Heart left ventricle (tissue), 16 donors: ENCODE results near the gene DHRS1. TPM values are rescaled to one million over a fixed set of nuclear protein-coding genes. Genes with fewer than 3 reads are reported as not detected.

Experiments used
- ATAC-seq, 4 donors: fragments of 200-7000 bp; cut with Tn5 transposase; one replicate each; pipeline ENCODE4 v1.9.1; 2020 to 2022; ENCODE audit warnings: moderate library complexity in 4 of 4, mild to moderate bottlenecking in 3 of 4, moderate number of reproducible peaks in 1 of 4
- DNase-seq, 5 donors: peaks; one replicate each; pipeline ENCODE4 v3.0.0-alpha.2; 2020
- H3K27ac ChIP-seq, 12 donors: fragments of 200-600 bp; sonication (generic) in 4 of 12; one replicate each; pipeline versions ENCODE4 v1.5.0 to v1.8.0; 2016 to 2022; ENCODE audit warnings: mild to moderate bottlenecking in 2 of 12
- H3K27me3 ChIP-seq, 9 donors: fragments of 200-600 bp; sonication (generic) in 2 of 9; one replicate each; pipeline versions ENCODE4 v1.5.1 to v1.8.0; 2016 to 2022; ENCODE audit warnings: mild to moderate bottlenecking in 3 of 9
- H3K36me3 ChIP-seq, 9 donors: fragments of 200-600 bp; sonication (generic) in 2 of 9; one replicate each; pipeline versions ENCODE4 v1.5.0 to v1.8.0; 2018 to 2022; ENCODE audit warnings: mild to moderate bottlenecking in 2 of 9
- H3K4me1 ChIP-seq, 12 donors: fragments of 200-600 bp; sonication (generic) in 4 of 12; one replicate each; pipeline versions ENCODE4 v1.5.0 to v1.8.0; 2016 to 2022; ENCODE audit warnings: mild to moderate bottlenecking in 3 of 12
- H3K4me3 ChIP-seq, 12 donors: fragments of 200-600 bp; sonication (generic) in 4 of 12; one replicate each; pipeline versions ENCODE4 v1.5.0 to v1.8.0; 2017 to 2022; ENCODE audit warnings: mild to moderate bottlenecking in 9 of 12, moderate library complexity in 4 of 12
- H3K9me3 ChIP-seq, 12 donors: fragments of 200-600 bp; sonication (generic) in 4 of 12; one replicate each; pipeline versions ENCODE4 v1.5.0 to v1.8.0; 2016 to 2022; ENCODE audit warnings: mild to moderate bottlenecking in 1 of 12
- POLR2A ChIP-seq, 2 donors: fragments of 450-650 bp; IDR thresholded peaks; one replicate each; pipeline ENCODE4 v1.6.1; 2017; ENCODE audit warnings: antibody characterized with exemption in 2 of 2, mild to moderate bottlenecking in 2 of 2, moderate library complexity in 2 of 2
- WGBS, 4 donors: extraction: QIAGEN DNeasy Blood & Tissue Kit in 2 of 4; methylation state at CpG; one replicate each; pipeline versions ENCODE4 v1.1.5 to v1.1.7; 2013 to 2018; 5-methylcytosine and 5-hydroxymethylcytosine counted together
- intact Hi-C, 10 donors: fragments of 100-400 bp; cut with DNase I; formaldehyde crosslinking; loops; one replicate each; pipeline versions ENCODE4 v1.11.1 to v1.14.2; 2022
- polyA plus RNA-seq, 2 donors: library from polyadenylated mRNA; stranded (reverse); fragments of 200-250 nt; gene quantifications; one replicate each; pipeline ENCODE4 v1.2.3, GENCODE V29; 2013
- total RNA-seq, 9 donors: library from RNA; depleted of rRNA in 2 of 9; stranded (reverse); fragments of >200 nt in 2 of 9; fragmentation: NEBNext Ultra II Directional in 3 of 9; extraction: Animal tissue kit (Norgen Biotek cat#: 25700) in 3 of 9; gene quantifications; one replicate each; pipeline versions ENCODE4 v1.1.0 to v1.2.4, GENCODE V29; 2016 to 2023
- TF ChIP-seq, protein P1 (sequence below), 12 donors: fragments of 200-600 bp; sonication (generic) in 4 of 12; IDR thresholded peaks; one replicate each; pipeline versions ENCODE4 v1.5.0 to v1.8.0; 2018 to 2022; ENCODE audit warnings: antibody characterized with exemption in 12 of 12, mild to moderate bottlenecking in 5 of 12
- donor health status: ischemic (EF 13 %, LVEDD 7.1; RV severe dilation, severe dysfunction).
- donor health status: healthy with polysubstance abuse.
- donor health status: DM: no; HTN: yes; CAD: no.
- donor health status: DM: no; HTN: no; CAD: no.
- donor health status: ischemic (EF 25% LVEDD 6.9; RV normal size, moderate dysfunction).
- donor health status: ischemic (EF 25% LVEDD 5.7; RV mildly dilated, moderate dysfunction).
- donor health status: healthy.
- donor health status: DM: yes; HTN: yes; CAD: no.
- donor health status: ischemic (EF 35%, LVEDD 5.7; RV mildly dilated, moderate dysfunction).
- donor health status: nonischemic (EF 11% LVEDD 7.7; RV severe dilation, severe dysfunction).
- donor health status: DM: yes; HTN: yes; CAD: no.
- donor health status: PGD.
- donor health status: ischemic (EF 29% LVEDD 5.4; RV normal size, mild dysfunction).
- donor health status: nonischemic (EF 23%, LVEDD 6.1; RV moderate dilation, normal function).

DHRS1 gene
- total and polyA plus RNA-seq, 11 donors, result 5.5 to 18.1 (median 10.7) TPM

DNA sequence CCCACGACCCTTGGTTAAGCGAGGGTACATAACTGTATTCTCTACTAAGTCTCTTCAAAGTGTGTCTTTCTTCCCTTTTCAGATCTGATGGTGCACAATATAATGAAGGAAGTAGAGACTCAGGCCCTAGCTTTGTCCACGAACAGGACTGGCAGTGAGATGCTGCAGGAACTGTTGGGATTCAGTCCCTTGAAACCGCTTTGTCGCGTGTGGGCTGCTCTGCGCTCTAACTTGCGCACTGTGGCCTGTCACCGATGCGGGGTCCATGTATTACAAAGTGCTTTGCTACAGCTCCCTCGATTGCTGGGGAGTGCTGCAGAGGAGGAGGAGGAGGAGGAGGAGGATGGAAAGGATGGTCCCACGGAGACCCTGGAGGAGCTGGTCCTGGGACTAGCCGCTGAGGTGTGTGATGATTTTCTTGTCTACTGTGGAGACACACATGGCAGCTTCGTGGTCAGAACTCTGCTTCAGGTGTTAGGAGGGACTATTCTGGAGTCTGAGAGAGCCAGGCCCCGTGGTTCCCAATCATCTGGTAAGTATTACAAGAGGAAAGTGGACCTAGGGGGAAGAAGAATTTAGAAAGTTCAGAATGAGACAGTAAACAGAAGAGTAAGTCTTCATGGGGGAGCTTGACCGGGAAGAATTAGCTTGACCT lies 873 bp upstream of the DHRS1 start:
- DNase-seq, result no peak
- peaks cover 0 to 57% (median 52%) of the 10 kb centered on the region in 9 donors for H3K36me3 ChIP-seq

DNA sequence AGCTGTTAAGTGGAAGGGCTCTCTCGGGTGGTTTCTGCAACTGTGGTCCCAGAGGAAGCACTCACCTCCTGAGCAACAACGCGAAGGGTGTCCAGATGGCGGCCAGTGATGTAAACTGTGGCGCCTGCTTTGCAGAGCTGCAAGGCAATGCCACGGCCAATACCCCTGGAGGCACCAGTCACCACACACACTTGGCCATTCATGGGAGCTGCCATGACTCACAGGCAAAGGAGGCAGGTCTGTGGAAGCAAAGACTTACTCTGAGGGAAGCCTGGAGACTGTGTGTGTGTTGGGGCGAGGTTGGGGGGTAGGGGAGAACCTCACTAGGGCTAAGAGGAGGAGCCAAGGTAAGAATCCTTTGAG lies 707 bp downstream of the DHRS1 start:
- peak overlapping the region; percentile 75 to 99 (median 95) for H3K4me3 ChIP-seq
- peak overlapping the region in 9 of 12 donors; percentile 76 to 91 (median 81) for H3K27ac ChIP-seq
- ATAC-seq (peak in 3 of 4 donors; percentile 9 to 18 (median 17)), DNase-seq (peak in 1 of 5 donors; percentile 44)
- intact Hi-C loops, result loop anchor here in 3 of 10 donors (1.0 to 5.0 kb wide), 3 partner anchors 28 to 242 kb away; partner anchors contain the start of genes TINF2 (in 2 of the 3) and RABGGTA (in 1 of the 3)
- WGBS, 4 donors, result 44 to 59% (median 47%) methylated on average over 7 of the region's 7 CpGs
- TF ChIP-seq, protein P1, sequence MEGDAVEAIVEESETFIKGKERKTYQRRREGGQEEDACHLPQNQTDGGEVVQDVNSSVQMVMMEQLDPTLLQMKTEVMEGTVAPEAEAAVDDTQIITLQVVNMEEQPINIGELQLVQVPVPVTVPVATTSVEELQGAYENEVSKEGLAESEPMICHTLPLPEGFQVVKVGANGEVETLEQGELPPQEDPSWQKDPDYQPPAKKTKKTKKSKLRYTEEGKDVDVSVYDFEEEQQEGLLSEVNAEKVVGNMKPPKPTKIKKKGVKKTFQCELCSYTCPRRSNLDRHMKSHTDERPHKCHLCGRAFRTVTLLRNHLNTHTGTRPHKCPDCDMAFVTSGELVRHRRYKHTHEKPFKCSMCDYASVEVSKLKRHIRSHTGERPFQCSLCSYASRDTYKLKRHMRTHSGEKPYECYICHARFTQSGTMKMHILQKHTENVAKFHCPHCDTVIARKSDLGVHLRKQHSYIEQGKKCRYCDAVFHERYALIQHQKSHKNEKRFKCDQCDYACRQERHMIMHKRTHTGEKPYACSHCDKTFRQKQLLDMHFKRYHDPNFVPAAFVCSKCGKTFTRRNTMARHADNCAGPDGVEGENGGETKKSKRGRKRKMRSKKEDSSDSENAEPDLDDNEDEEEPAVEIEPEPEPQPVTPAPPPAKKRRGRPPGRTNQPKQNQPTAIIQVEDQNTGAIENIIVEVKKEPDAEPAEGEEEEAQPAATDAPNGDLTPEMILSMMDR (IDR thresholded peaks at IDR 0.05), result no peak
- TF ChIP-seq POLR2A (IDR thresholded peaks at IDR 0.05), result no peak
- H3K27me3 ChIP-seq, result no peaks in the 10 kb centered on the region
- H3K36me3 ChIP-seq, result peaks cover 0 to 52% (median 41%) of the 10 kb centered on the region in 9 donors
- no peaks in the 10 kb centered on the region for H3K9me3 ChIP-seq
- peaks cover 0 to 40% (median 24%) of the 10 kb centered on the region in 12 donors for H3K4me1 ChIP-seq

More for the DNA sequence above, 873 bp upstream of the DHRS1 start:
- ATAC-seq, result no peak
- Histone ChIP-seq H3K27ac (peak overlapping the region; percentile 1 to 91 (median 80)), H3K4me1 (peaks cover 0 to 40% (median 24%) of the 10 kb centered on the region in 12 donors), H3K4me3 (peak overlapping the region; percentile 75 to 99 (median 95)), H3K27me3 (no peaks in the 10 kb centered on the region), H3K9me3 (no peaks in the 10 kb centered on the region)
- TF ChIP-seq POLR2A (IDR thresholded peaks at IDR 0.05), result no peak
- TF ChIP-seq, protein P1 (IDR thresholded peaks at IDR 0.05), result no peak
- intact Hi-C loops, result no loop called here
- WGBS, 4 donors, result 28 to 33% (median 29%) methylated on average over 16 of the region's 16 CpGs

DNA sequence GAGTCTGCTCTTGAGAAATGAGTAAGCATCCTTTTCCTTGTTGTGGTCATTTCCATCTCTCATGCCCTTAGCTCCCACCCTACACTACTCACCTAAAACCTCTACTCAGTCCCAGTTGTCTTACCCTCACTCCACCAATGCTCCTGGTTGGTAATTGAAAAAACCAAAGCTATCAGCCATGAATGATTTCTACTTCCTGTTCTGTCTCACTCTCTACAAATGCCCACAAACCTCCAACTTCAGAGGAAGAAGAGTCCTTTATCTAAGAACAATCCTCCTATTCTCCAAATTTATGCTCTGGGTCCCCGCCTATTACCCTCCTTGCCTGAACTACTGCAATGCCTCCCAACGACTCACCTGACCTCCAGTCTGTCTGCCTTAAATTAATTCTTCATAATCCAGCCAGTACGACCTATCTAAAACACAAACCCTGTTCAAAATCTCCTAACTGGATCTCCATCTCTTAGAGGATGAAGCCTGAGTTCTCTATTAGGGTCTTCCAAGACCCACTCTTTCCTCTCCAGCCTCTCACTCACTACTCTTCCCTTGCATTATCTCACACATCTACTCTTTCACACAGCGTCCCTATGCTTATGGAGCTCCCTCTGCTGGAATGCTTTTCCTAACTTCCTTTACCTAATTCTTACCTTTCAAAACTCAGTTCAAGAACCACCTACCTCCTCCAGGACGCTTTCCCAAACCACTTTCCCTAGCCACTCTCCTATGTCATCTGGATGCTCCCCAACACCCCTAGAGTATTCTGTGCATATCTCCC lies 2.2 kb downstream of the DHRS1 start:
- intact Hi-C loops, result loop anchor here in 7 of 10 donors (1.0 to 5.0 kb wide), 3 partner anchors 54 to 240 kb away; partner anchors contain the start of gene TINF2 (in 5 of the 7)
- TF ChIP-seq, protein P1 (IDR thresholded peaks at IDR 0.05), result peak in 6 of 12 donors; percentile 6 to 35 (median 16)
- TF ChIP-seq POLR2A (IDR thresholded peaks at IDR 0.05), result no peak
- 55 to 66% (median 60%) methylated on average over 5 of the region's 5 CpGs for WGBS, 4 donors
- H3K36me3 ChIP-seq, result peaks cover 0 to 52% (median 41%) of the 10 kb centered on the region in 9 donors
- H3K27ac ChIP-seq, result peak overlapping the region in 1 of 12 donors; percentile 1
- DNase-seq (no peak), ATAC-seq (no peak)
- no peaks in the 10 kb centered on the region for H3K9me3 ChIP-seq
- peaks cover 0 to 40% (median 24%) of the 10 kb centered on the region in 12 donors for H3K4me1 ChIP-seq
- no peaks in the 10 kb centered on the region for H3K27me3 ChIP-seq
- H3K4me3 ChIP-seq, result no peak overlapping the region
